GM18519 (cell line): ENCODE data around the gene ARHGEF18.
"Not testable (repeated sequence)": the region's sequence is repeated elsewhere in the genome, so short reads cannot be mapped to it uniquely, and the experiment has no call there.

ENCODE experiments used
- ATAC-seq: cut with Tn5 transposase; IDR thresholded peaks from one replicate; pipeline ENCODE4 v1.9.1; 2021; ENCODE audit warnings: mild to moderate bottlenecking, moderate library complexity; ENCODE audit not compliant: unreplicated experiment, low FRiP score

ARHGEF18 gene

GRCh38 chr19:7346488-7346971 lies 2.2 kb upstream of the ARHGEF18 start:
- ATAC-seq: no peak

GRCh38 chr19:7346997-7347396 lies 1.7 kb upstream of the ARHGEF18 start:
- ATAC-seq: not testable (repeated sequence)

- no peak for ATAC-seq
Measured at GRCh38 chr19:7349231-7349591, 474 bp downstream of the ARHGEF18 start.

- ATAC-seq: no peak
Measured at GRCh38 chr19:7349961-7350711, 1.4 kb downstream of the ARHGEF18 start.

GRCh38 chr19:7351861-7352260 lies 3.1 kb downstream of the ARHGEF18 start:
- no peak for ATAC-seq

GRCh38 chr19:7355151-7355820 lies 6.5 kb downstream of the ARHGEF18 start:
- ATAC-seq: no peak

GRCh38 chr19:7355871-7356270 lies 7.1 kb downstream of the ARHGEF18 start:
- ATAC-seq: no peak

GRCh38 chr19:7356899-7357627 lies 8.3 kb downstream of the ARHGEF18 start:
- ATAC-seq: no peak

- no peak for ATAC-seq
Measured at GRCh38 chr19:7358102-7358597, 9.4 kb downstream of the ARHGEF18 start.

GRCh38 chr19:7360393-7360984 lies 11.8 kb downstream of the ARHGEF18 start:
- ATAC-seq: no peak

- no peak for ATAC-seq
Measured at GRCh38 chr19:7363225-7363624, 14.5 kb downstream of the ARHGEF18 start.

- no peak for ATAC-seq
Measured at GRCh38 chr19:7366701-7367420, 18.1 kb downstream of the ARHGEF18 start.

- no peak for ATAC-seq
Measured at GRCh38 chr19:7368456-7368855, 19.7 kb downstream of the ARHGEF18 start.

GRCh38 chr19:7368866-7369265 lies 20.1 kb downstream of the ARHGEF18 start:
- ATAC-seq: not testable (repeated sequence)

GRCh38 chr19:7370546-7370945 lies 21.8 kb downstream of the ARHGEF18 start:
- no peak for ATAC-seq

GRCh38 chr19:7371001-7371400 lies 22.3 kb downstream of the ARHGEF18 start:
- ATAC-seq: no peak

- no peak for ATAC-seq
Measured at GRCh38 chr19:7372810-7373209, 24.1 kb downstream of the ARHGEF18 start.

GRCh38 chr19:7373862-7374261 lies 25.1 kb downstream of the ARHGEF18 start:
- ATAC-seq: no peak

GRCh38 chr19:7376151-7376852 lies 27.6 kb downstream of the ARHGEF18 start:
- ATAC-seq: no peak
